GM19025 (cell line): Measurements from ENCODE around the gene LGALS8.
"Not testable (repeated sequence)": the region's sequence is repeated elsewhere in the genome, so short reads cannot be mapped to it uniquely, and the experiment has no call there.

Experiments
- ATAC-seq: cut with Tn5 transposase; IDR thresholded peaks from one replicate; pipeline ENCODE4 v1.9.1; 2021; ENCODE audit warnings: mild to moderate bottlenecking, low read depth, moderate library complexity; ENCODE audit not compliant: unreplicated experiment

LGALS8 gene

DNA sequence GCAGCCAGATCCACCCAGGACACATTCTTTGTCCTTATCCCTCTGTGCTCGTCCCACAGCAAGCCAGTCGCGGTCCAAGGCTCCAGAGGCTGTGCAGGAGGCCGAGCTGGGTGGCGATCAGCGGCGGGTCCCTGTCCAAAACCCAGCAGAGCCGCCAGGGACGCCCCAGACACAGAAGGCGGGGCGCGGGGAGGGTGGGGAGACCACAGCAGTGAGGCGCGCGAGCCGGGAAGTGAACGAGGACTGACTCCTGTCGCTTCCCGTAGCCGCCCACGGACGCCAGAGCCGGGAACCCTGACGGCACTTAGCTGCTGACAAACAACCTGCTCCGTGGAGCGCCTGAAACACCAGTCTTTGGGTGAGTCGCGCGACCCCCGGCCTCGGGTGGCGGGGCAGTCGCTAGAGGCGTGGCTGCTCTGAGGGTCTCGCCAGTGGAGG, at the start of gene LGALS8:
LGALS8 (plus strand) TSS at position 279 of the 438 bp plus-strand sequence. CDS start 2,089 bp downstream, outside the sequence.
- peak; percentile 63 for ATAC-seq

DNA sequence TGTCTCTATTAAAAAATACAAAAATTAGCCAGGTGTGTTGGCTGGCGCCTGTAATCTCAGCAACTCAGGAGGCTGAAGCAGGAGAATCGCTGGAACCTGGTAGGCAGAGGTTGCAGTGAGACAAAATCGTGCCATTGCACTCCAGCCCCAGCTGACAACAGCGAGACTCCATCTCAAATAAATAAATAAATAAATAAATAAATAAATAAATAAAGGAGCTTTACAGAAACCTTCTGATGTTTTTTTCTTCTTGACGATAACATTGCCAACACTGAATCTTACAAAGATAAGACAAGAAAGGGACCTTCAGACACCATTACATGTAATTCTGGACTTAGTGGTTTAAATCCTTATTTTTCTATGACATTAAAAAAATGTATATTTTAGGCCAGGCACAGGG, 47.8 kb upstream of the LGALS8 start:
- no peak for ATAC-seq

DNA sequence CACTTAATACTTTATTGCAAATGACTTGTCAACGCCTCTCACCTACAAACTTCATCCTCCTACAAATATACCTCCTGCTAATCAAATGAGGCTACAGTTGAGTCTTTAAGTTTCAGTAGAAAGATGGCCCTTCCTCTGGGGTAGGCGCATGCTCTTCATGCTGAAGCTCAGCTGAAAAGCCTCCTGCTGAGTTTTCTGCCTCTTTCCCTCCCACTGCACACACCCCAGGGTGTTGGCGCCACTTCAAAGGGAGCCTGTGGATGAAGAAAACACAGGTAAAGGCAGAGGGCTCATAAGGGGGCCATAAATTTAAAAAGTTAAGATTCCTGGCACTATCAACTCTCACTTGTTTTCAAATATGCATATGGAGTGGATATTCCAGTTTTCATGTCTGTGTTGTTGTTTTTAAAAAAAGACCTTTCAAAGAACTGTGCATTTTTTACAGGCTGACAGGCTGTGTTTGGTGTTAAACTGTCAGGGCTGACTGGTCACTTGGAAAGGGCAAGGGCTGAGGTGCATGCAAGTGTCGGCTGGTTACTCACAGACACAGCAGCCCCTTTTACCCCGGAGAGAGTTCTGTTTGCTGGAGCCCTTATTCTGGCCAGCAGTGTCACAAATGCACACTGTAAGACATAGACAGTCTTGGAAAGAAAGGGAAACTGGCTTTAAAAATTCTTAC, 42.9 kb upstream of the LGALS8 start:
- no peak for ATAC-seq

DNA sequence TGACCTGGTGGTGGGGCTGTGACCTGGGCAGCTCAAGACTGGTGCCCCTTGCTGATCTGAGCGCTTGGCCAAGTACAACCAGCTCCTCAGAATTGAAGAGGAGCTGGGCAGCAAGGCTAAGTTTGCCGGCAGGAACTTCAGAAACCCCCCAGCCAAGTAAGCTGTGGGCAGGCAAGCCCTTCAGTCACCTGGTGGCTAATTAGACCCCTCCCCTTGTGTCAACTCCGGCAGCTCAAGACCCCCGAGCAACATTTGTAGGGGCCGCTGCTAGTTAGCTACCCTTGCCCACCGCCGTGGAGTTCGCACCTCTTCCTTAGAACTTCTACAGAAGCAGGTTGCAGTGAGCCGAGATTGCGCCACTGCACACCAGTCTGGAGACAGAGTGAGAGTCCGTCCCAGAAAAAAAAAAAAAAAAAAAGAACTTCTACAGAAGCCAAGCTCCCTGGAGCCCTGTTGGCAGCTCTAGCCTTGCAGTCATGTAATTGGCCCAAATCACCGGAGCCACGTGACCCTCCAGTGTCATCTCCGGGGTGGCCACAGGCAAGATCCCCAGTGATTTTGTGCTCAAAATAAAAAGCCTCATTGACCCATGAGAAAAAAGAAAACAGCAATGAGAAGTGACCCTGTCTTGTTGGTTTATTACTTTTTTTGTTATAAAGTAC, 39.3 kb upstream of the LGALS8 start:
- ATAC-seq = no peak

DNA sequence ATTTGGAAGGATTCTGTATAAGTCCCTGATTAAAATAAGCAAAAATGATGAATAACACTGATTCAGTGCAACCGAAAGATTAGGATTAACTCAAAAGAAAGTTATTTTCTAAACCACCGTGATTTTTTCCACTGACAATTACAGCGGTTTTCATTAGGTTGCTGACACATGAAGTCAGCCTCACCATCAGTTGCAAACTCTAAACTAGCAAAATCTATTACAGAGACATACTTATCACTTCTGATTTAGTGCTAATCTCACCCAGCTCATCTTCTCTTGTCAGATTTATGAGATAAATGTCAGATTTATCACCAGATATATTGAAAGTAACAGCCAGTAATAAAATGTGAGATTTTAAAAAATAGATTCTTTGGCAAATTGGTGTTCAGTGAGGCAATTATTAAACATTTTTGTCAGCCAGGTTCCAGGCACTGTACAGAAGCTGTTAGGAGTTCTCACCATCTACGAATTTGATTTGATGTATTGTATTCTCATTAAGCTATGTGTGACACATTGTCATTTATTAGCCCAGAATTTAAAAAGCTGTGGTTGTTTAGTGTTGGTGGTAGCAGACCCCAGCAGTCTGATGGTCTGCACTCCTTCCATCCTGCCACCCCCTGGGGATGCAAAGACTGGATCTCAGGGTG, 37.3 kb upstream of the LGALS8 start:
- ATAC-seq = no peak

DNA sequence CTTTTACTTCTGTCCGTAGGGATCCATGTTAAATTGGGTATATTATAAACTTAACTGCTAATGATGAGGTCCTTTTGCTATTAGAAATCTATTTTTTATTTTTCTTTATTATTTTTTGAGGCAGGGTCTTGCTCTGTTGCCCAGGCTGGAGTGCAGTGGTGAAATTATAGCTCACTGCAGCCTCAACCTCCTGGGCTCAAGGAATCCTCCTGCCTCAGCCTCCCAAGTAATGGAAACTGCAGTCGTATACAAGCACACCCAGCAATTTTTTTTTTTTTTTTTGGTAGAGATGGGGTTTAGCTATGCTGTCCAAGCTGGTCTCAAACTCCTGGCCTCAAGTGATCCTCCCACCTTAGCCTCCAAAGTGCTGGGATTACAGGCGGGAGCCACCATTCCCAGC, 34.6 kb upstream of the LGALS8 start:
- ATAC-seq = not testable (repeated sequence)

DNA sequence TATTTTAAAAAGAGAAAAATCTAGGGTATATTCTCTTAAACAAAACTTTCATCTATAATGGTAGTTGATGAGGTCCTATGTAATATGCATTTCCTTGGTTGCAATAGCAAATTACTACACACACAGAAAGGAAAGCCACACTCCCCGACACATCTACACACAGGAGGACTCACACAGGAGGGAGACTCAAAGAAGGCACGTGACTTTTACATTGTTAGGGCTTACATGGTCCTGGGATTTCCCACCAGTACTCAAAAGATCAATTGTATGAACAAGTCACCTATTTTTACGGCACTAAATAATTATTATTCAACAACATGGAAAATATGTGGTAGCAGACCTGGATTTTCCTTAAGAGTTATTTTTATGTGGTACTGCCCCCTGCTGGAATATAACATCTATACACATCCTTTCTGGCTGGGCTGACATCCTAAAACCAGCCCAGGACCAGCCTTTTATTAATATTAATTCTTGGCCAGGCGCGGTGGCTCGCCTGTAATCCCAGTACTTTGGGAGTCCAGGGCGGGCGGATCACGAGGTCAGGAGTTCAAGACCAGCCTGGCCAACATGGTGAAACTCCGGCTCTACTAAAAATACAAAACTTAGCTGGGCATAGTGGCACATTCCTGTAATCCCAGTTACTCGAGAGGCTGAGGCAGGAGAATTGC, 33.9 kb upstream of the LGALS8 start:
- no peak for ATAC-seq

DNA sequence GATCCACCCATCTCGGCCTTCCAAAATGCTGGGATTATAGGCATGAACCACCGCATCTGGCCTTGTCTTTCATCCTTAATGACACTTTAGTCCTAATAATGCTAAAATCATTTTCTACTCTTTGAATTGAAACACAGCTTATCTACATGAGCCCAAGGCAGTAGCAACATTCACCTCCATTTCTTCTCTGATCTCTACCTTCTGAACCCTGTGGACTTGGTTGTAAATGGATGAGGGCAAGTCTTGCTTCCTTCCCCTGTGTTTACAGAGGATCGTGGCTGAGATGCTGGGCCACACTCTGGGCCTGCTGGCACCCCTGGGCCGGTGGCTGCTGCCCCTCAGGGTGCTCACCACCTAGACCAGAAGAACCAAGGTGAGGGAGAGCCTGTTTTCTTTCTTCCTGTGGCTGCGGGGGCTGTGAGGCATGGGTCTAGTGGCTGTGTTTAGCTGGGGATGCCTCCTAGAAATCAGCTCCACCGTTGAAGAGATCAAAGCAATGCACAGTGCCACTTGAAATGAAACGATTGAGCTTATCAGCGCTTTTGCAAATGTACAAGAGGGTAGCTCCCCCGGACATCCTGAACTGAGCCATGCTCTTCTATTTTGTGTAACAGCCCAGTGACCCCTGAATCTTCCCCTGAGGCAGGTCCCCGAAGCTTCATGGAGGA, 32.2 kb upstream of the LGALS8 start:
- ATAC-seq = no peak

DNA sequence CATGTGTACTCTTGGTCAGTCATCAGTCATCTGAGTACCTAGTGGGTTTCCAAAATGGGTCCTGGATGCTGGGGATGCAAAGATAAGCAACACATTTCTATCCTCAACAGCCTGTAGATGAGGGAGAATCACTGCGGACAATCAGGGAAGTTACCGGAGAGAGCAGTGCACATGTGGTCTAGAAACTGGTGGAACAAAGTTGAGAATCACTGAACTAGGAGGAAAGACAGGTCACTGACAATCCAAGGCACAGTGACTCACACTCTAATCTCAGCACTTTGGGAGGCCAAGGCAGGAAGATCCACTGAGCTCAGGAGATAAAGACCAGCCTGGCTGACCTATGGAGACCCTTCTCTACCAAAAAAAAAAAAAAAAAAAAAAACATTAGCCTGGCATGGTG, 31.4 kb upstream of the LGALS8 start:
- no peak for ATAC-seq

DNA sequence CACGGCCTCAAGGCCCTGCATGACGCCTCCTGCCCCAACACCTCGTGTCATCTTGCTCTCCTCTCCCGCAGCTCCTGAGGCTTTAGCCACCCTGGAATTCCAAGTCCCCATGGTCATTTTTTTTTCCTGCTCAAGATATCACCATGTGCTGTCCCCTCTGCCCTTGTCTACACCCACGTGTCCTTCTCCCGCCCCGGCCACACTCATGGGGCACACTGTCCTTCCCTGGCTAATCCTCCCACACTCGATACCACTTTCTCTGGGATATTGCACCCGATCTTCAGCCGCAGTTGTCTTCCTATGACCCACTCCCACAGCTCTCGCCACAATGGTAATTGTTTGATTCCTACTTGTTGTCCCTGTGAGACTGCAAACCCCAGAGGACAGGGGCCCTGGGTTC, 29.7 kb upstream of the LGALS8 start:
- ATAC-seq = no peak

DNA sequence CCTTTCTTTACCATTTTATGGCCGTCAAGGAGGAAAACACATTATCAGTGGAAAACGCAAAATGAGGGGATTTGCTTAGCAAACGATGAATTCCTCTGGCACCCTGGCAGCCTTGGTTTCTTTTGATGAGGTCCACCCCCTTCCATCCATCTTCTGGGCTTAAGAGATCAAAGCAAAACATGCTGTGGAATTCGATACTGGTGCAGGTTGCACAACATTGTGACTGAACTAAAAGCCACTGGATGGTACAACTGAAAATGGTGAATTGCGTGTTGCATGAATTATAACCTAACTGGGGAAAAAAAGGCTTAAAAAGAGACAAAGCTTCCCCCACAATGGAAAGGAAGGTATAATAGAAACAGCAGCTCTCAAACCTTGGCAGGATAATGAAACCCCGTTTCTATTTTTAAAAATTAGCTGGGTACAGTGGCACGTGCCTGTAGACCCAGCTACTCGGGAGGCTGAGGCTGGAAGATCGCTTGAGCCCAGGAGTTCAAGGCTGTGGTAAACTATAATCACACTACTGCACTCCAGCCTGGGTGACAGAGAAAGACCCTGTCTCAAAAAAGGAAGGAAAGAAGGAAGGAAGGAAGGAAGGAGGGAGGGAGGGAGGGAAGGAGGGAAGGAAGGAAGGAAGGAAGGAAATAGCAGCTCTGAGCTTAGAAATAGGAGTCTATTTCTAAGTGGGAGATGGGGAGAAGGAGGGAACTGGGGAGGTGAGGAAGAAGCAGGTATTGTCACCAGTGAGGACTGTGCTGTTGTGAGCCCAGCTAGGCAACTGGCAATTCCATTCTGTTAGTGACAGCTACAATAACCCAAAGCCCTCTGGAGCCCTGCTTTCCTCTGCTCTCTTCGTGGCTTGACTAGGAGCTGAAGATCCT, 29.0 kb upstream of the LGALS8 start:
- ATAC-seq = no peak

DNA sequence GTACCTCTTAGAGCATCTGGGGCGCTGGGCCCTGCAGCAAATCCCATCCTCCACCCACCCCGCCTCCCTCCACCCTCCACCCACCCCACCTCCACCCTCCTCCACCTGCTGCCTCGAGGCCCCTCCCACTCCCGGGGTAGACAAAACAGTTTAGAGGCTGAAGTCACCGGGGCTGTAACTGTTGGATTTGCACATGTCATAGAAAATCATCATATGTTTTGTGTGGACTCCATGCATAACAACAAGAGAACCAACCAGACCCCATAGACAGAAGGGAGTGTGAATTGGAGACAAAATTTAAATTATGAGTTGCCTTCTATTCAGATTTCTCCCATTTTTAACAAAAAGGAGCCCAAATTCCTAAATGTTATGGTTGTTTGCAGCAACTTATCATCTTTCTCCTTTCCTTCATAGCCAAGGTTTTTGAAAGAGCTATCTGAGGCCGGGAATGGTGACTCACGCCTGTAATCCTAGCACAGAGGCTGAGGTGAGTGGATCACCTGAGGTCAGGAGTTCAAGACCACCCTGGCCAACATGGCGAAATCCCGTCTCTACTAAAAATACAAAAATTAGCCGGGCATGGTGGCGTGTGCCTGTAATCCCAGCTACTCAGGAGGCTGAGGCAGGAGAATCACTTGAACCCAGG, 28.2 kb upstream of the LGALS8 start:
- no peak for ATAC-seq

DNA sequence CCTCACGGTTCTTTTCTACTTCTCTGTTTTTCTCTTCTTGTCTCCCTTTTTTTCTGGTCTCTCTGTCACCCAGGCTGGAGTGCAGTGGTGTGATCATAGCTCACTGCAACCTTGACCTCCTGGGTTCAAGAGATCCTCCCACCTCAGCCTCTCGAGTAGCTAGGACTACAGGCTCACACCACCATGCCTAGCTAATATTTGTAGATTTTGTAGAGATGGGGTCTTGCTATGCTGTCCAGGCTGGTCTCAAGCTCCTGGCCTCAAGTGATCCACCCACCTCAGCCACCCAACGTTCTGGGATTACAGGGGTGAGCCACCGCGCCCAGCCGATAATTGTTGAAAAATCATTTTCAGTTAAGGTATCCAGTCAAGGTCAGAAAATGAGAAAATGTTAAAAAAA, 25.9 kb upstream of the LGALS8 start:
- no peak for ATAC-seq

DNA sequence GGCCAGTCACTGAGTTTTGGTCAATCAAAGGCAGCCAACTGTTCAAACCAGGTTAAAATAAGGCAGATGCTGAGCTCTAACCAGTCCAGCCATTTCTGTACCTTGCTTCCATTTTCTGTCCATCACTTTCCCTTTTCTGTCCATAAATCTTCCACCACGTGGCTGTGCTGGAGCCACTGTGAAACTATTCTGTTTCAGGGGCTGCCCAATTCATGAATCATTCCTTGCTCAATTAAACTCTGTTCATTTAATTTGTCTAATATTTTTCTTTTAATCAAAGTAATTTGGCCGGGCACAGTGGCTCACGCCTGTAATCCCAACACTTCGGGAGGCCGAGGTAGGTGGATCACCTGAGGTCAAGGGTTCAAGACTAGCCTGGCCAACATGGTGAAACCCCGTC, 22.7 kb upstream of the LGALS8 start:
- no peak for ATAC-seq

DNA sequence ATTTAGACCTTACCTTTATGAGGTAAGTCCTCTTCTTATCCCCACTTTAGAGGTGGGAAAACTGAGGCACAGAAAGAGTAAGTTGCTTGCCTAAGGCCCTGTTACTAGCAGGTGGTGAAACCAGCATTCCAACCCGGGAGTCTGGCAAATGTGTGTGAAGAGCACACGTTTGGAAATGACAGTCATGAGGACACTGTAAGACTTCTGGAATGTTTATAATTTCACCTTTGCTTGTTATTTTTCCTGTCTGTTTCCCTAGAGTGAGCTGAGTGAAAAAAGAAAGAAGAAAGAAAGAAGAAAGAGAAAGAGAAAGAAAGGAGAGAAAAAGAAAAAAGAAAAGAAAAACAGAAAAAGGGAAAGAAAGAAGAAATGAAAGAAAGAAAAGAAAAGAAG, 21.2 kb upstream of the LGALS8 start:
- ATAC-seq = no peak

DNA sequence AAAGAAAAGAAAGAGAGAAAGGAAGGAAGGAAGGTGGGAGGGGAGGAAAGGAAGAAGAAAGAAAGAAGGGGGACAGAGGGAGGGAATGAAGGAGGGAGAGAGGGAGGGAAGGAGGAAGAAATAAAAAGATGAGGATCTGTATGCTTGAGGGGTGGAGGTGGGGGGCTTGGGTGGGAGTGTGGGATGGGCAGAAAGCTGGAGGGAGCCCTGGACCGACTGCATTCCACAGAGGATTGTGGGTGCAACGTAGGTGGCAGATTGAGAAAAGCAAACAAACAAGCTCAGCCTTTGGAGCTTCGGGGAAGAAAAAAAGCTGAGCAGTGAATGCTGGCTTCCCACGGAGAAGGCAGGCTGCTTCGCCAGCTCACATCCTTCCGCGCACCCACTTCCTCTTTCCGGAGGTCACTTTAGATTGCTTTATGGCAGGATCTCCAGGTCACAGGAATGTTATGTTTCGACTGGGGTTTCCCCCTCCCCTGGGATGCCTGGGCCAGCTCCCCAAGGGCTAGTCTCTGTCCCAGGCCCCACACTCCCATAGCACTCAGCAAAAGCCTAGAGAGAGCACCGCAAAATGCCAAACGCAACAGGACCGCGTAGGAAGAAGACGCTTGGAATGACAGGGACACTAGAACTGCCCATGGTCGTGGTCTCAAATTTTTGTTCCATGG, 20.7 kb upstream of the LGALS8 start:
- no peak for ATAC-seq

DNA sequence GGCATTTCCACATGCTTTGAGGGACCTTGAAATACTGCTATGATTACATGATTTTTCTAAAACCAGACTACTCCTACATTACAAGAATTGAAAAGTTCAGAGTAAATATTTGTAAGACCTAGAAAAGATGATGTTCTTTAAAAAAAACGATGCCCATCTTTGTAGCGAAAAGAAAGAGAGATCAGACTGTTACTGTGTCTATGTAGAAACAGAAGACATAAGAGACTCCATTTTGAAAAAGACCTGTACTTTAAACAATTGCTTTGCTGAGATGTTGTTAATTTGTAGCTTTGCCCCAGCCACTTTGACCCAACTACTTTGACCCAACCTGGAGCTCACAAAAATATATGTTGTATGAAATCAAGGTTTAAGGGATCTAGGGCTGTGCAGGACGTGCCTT, 19.4 kb upstream of the LGALS8 start:
- ATAC-seq = not testable (repeated sequence)

DNA sequence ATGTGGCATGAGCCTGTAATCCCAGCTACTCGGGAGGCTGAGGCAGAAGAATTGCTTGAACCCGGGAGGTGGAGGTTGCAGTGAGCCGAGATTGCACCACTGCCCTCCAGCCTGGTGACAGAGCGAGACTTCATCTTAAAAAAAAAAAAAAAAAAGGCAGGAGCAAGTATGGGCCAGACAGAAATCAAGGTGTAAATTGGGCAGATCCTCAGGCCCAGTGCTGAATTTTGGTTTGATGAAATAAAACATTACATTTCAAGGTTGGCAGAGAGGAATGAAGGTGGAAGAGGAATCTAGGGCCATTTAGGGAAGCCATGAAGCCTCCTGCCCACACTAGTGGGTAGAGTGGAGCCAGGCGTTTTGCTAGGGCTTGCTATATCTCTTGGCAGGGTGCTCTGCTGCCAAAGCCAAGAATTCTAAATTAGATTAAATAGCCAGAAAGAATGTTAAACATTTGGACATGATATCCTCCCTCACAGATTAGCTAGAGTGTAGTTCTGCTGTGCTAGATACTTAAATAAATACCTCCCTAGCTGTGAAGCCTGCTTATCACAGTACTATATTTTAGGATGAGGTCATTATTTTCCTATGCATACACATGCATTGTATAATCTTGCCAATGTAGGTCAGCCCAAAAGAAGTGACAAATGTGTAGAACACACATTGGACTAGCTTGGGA, 16.6 kb upstream of the LGALS8 start:
- no peak for ATAC-seq
